Measurements from ENCODE around the gene FOXA2.

- no peak for TF ChIP-seq POLR2A (IDR thresholded peaks at IDR 0.05; ENCODE audit: low read depth, low read length)
- no peak for TF ChIP-seq POLR2AphosphoS5 (IDR thresholded peaks at IDR 0.05; ENCODE audit: low read depth, low read length)
- no peak for TF ChIP-seq TAF1 (IDR thresholded peaks at IDR 0.05; ENCODE audit: low read depth, low read length)
- TF ChIP-seq POU2F2 (IDR thresholded peaks at IDR 0.05; ENCODE audit: low read depth, low read length): no peak
Observed at GRCh38 chr20:22615425-22615824, 31.1 kb upstream of the FOXA2 start.

Data from GM12891 (cell line).